Vagina (tissue), 2 donors: ENCODE data around the gene ACAP3.

Experiments
- POLR2A ChIP-seq, 2 donors: fragments of 450-650 bp; IDR thresholded peaks; one replicate each; pipeline ENCODE4 v1.6.1; 2017; ENCODE audit warnings: antibody characterized with exemption in 2 of 2, mild to moderate bottlenecking in 2 of 2, moderate library complexity in 2 of 2
- POLR2AphosphoS5 ChIP-seq, 2 donors: sonication (generic); formaldehyde crosslinking; IDR thresholded peaks; one replicate each; pipeline ENCODE4 v1.9.0; 2017; ENCODE audit warnings: antibody characterized with exemption in 2 of 2, mild to moderate bottlenecking in 2 of 2, low read depth in 1 of 2; ENCODE audit not compliant: insufficient read depth in 1 of 2
- TF ChIP-seq, protein P1 (sequence below), 3 experiments: fragments of 450-650 bp in 2 of 3; fragments of 200-600 bp in 1 of 3; sonication (generic) in 1 of 3; IDR thresholded peaks; one replicate each; pipeline ENCODE4 v1.5.1; 2017 to 2019; ENCODE audit warnings: antibody characterized with exemption in 3 of 3, mild to moderate bottlenecking in 2 of 3, moderate library complexity in 2 of 3

- TF ChIP-seq POLR2A (IDR thresholded peaks at IDR 0.05) (peak in 1 of 2 donors; percentile 29), POLR2AphosphoS5 (IDR thresholded peaks at IDR 0.05; ENCODE audit: insufficient read depth in 1 of 2, low read depth in 1 of 2) (peak in 1 of 2 donors; percentile 75)
- TF ChIP-seq, protein P1, sequence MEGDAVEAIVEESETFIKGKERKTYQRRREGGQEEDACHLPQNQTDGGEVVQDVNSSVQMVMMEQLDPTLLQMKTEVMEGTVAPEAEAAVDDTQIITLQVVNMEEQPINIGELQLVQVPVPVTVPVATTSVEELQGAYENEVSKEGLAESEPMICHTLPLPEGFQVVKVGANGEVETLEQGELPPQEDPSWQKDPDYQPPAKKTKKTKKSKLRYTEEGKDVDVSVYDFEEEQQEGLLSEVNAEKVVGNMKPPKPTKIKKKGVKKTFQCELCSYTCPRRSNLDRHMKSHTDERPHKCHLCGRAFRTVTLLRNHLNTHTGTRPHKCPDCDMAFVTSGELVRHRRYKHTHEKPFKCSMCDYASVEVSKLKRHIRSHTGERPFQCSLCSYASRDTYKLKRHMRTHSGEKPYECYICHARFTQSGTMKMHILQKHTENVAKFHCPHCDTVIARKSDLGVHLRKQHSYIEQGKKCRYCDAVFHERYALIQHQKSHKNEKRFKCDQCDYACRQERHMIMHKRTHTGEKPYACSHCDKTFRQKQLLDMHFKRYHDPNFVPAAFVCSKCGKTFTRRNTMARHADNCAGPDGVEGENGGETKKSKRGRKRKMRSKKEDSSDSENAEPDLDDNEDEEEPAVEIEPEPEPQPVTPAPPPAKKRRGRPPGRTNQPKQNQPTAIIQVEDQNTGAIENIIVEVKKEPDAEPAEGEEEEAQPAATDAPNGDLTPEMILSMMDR (IDR thresholded peaks at IDR 0.05), result peak in 1 of 3 experiments; percentile 23
Measured at GRCh38 chr1:1307923-1308755, at the start of gene ACAP3, which contains the start of gene PUSL1.
